ENCODE measurements around the gene ANO10. TPM values are rescaled to one million over a fixed set of nuclear protein-coding genes. Genes with fewer than 3 reads are reported as not detected.
A peak's percentile ranks its signal among the peaks of the same experiment; 100 is the strongest.

ANO10 gene
- polyA plus RNA-seq, 3 donors = 11.2 to 24.8 (median 21.6) TPM

GRCh38 chr3:43616034-43616433, 5.8 kb downstream of the ANO10 start:
- no peaks in the 10 kb centered on the region for H3K9me3 ChIP-seq (replicated peaks in 1 of 2; ENCODE audit: control insufficient read depth in 1 of 2, insufficient read depth in 1 of 2, low read length in 2 of 2)
- no peak for TF ChIP-seq CTCF (IDR thresholded peaks at IDR 0.05)
- no peak overlapping the region for H2AFZ ChIP-seq (ENCODE audit: insufficient read depth, low read depth, low read length, poor library complexity, severe bottlenecking)
- no peak overlapping the region for H3K4me3 ChIP-seq (replicated peaks in 1 of 3; ENCODE audit: low read depth in 2 of 3, low read length in 3 of 3)
- peak overlapping the region in 1 of 7 donors; percentile 1 for H3K27ac Mint-ChIP-seq
- H3K4me2 ChIP-seq (replicated peaks; ENCODE audit: extremely low read depth, low read length, poor library complexity, severe bottlenecking) = no peak overlapping the region
- H3K9me3 Mint-ChIP-seq = peaks cover 0 to 3% (median 0%) of the 10 kb centered on the region in 7 donors
- H3K79me2 ChIP-seq (ENCODE audit: insufficient read depth, low read length) = peaks cover 29% of the 10 kb centered on the region
- intact Hi-C loops (cut with micrococcal nuclease) = no loop called here
- H4K20me1 ChIP-seq (ENCODE audit: insufficient read depth, low read length) = no peaks in the 10 kb centered on the region
- no peak overlapping the region for H3K27ac ChIP-seq (ENCODE audit: low read depth in 1 of 2, low read length in 2 of 2)
- no peaks in the 10 kb centered on the region for H3K36me3 ChIP-seq (replicated peaks in 1 of 2; ENCODE audit: control insufficient read depth in 1 of 2, insufficient read depth in 2 of 2, low read length in 2 of 2)
- H3K4me1 ChIP-seq (ENCODE audit: control insufficient read depth in 1 of 2, insufficient read depth in 2 of 2, low read length in 2 of 2) = peaks cover 12 to 21% of the 10 kb centered on the region in 2 donors
- H3K9ac ChIP-seq (ENCODE audit: insufficient read depth, low read length, poor library complexity, severe bottlenecking) = no peak overlapping the region
- WGBS (ENCODE audit: insufficient coverage) = 100% methylated on average over 1 of the region's 5 CpGs
- H3K27me3 Mint-ChIP-seq (ENCODE audit: low read depth in 3 of 3) = peaks cover 0 to 2% (median 1%) of the 10 kb centered on the region in 3 donors
- peaks cover 25% of the 10 kb centered on the region for H3K4me1 Mint-ChIP-seq
- no peak for DNase-seq
- peaks cover 5 to 11% of the 10 kb centered on the region in 2 donors for H3K36me3 Mint-ChIP-seq
- H3K4me3 Mint-ChIP-seq = no peak overlapping the region
- H3K27me3 ChIP-seq (ENCODE audit: control insufficient read depth in 2 of 2, insufficient read depth in 2 of 2, low read length in 2 of 2) = no peaks in the 10 kb centered on the region

- Histone ChIP-seq H3K4me3 (replicated peaks in 1 of 3; ENCODE audit: low read depth in 2 of 3, low read length in 3 of 3) (no peak overlapping the region), H3K79me2 (ENCODE audit: insufficient read depth, low read length) (peaks cover 23% of the 10 kb centered on the region)
- WGBS (ENCODE audit: insufficient coverage) = no CpG with 5 or more reads among the region's 1 CpG
These were observed 6.7 kb downstream of the ANO10 start for GRCh38 chr3:43615133-43615532.

More at GRCh38 chr3:43615133-43615532, 6.7 kb downstream of the ANO10 start:
- Histone ChIP-seq H3K4me2 (replicated peaks; ENCODE audit: extremely low read depth, low read length, poor library complexity, severe bottlenecking) (no peak overlapping the region), H2AFZ (ENCODE audit: insufficient read depth, low read depth, low read length, poor library complexity, severe bottlenecking) (no peak overlapping the region), H3K27me3 (ENCODE audit: control insufficient read depth in 2 of 2, insufficient read depth in 2 of 2, low read length in 2 of 2) (no peaks in the 10 kb centered on the region), H3K4me1 (ENCODE audit: control insufficient read depth in 1 of 2, insufficient read depth in 2 of 2, low read length in 2 of 2) (peaks cover 6 to 12% of the 10 kb centered on the region in 2 donors), H3K36me3 (replicated peaks in 1 of 2; ENCODE audit: control insufficient read depth in 1 of 2, insufficient read depth in 2 of 2, low read length in 2 of 2) (no peaks in the 10 kb centered on the region), H3K9me3 (replicated peaks in 1 of 2; ENCODE audit: control insufficient read depth in 1 of 2, insufficient read depth in 1 of 2, low read length in 2 of 2) (no peaks in the 10 kb centered on the region), H4K20me1 (ENCODE audit: insufficient read depth, low read length) (no peaks in the 10 kb centered on the region), H3K27ac (ENCODE audit: low read depth in 1 of 2, low read length in 2 of 2) (no peak overlapping the region), H3K9ac (ENCODE audit: insufficient read depth, low read length, poor library complexity, severe bottlenecking) (no peak overlapping the region)
- TF ChIP-seq CTCF (IDR thresholded peaks at IDR 0.05) = no peak
- Mint-ChIP-seq H3K27ac (no peak overlapping the region), H3K9me3 (peaks cover 0 to 3% (median 0%) of the 10 kb centered on the region in 7 donors), H3K36me3 (peaks cover 5 to 11% of the 10 kb centered on the region in 2 donors), H3K27me3 (ENCODE audit: low read depth in 3 of 3) (peaks cover 0 to 1% (median 0%) of the 10 kb centered on the region in 3 donors), H3K4me3 (no peak overlapping the region), H3K4me1 (peaks cover 17% of the 10 kb centered on the region)
- intact Hi-C loops (cut with micrococcal nuclease) = no loop called here
- DNase-seq = no peak
